Measurements from ENCODE around the gene ADGRG3. TPM values are rescaled to one million over a fixed set of nuclear protein-coding genes. Genes with fewer than 3 reads are reported as not detected.
"Not testable (repeated sequence)": the region's sequence is repeated elsewhere in the genome, so short reads cannot be mapped to it uniquely, and the experiment has no call there.

Gene ADGRG3
- polyA plus RNA-seq, 3 donors: 0.24 to 0.51 TPM; not detected in 1

DNA sequence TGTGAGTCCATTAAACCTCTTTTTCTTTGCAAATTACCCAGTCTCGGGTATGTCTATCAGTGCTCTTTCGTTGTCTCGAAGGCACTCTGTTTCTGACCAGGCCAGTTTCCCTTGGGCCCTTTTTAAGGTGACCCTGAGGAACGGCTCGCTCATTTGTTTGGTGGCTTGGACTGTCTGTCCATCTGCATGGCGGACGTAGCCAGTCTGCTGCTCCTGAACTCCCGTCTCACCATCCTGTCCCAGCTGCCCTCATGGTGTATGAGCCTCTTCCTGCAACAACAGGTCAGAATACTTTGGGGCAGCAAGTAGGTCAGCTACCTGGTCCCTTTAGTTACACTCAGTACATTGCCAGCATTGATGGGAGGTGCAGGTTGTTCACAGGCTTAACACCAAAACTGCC lies 45.5 kb downstream of the ADGRG3 start:
- no peak for DNase-seq

- no peak for DNase-seq
These were observed 45.9 kb downstream of the ADGRG3 start for GRCh38 chr16:57714047-57714446.

GRCh38 chr16:57720142-57720575 lies 52.1 kb downstream of the ADGRG3 start:
- no peak for DNase-seq

DNA sequence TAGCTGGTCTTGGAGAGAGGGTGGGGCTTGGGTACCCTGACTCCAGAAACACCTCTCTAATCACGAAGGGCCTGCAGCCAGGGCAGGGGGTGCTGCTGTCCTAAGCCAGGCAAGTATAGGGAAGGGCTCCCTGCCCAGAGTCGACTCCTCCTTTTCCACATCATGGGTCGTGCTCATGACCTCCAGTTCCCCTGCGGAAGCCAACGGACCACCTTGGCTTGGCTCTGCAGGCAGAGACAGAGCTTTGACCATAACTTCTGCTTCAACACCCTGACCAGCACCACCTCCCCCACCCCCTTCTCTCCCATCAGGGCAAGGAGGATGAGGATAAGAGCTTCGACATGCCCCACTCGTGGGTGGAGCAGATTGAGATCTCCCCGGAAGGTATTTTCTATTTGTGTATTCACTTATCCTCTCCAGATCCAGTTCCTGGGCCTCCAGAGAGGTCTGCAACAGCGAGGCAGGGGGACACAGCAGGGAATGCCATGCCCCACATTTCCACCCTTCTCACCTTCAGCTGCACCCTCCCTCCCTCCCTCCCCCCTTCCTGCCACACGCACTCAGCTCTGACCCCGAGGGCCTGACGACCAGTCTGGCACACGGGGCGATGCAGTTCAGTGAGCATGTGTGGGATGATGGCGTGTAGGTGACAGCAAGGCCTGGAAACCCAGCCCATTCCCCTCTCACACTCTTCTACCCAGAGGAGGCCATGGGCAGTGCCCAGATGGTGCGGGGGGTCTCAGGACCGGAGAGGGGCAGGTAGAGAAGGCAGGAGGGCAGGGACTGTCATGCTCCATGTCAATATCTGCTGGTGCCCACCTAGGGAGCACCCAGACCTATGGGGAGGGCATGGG lies 53.5 kb downstream of the ADGRG3 start:
- peak; percentile 27 for DNase-seq

GRCh38 chr16:57722210-57722499 lies 54.0 kb downstream of the ADGRG3 start:
- no peak for DNase-seq

DNA sequence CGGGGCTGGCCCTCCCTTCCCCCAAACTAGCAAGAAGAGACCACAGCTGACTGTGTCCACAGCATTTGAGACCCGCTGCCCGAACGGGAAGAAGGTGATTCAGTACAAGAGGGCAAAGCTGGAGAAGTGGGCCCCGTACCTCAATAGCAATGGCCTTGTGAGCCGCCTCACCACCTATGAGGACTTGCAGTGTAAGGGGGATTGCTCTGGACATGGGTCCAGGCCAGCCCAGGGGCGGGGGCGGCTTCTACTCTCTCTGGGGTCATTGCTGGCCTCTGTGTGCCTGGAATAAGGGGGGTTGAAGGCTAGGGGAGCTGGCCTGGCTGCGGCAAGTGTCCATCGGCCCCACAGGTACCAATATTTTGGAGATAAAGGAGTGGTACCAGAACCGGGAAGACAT lies 54.5 kb downstream of the ADGRG3 start:
- no peak for DNase-seq

DNA sequence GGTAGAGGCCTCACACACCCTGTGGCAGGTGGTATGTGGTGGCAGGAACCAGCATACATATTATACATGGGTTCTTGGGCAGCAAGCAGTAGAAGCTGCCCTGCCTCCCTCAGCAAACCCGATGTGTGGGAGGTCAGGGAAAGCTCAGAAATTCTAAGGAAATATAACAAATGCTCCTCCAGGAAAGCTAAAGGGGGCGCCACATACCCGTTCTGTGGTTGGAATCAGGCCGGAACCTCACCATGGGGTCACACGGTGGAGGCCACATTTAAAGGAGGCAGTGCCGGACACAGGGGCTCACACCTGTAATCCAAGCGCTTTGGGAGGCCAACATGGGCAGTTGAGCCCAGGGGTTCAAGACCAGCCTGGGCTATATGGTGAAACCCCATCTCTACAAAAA lies 55.1 kb downstream of the ADGRG3 start:
- DNase-seq: no peak

DNA sequence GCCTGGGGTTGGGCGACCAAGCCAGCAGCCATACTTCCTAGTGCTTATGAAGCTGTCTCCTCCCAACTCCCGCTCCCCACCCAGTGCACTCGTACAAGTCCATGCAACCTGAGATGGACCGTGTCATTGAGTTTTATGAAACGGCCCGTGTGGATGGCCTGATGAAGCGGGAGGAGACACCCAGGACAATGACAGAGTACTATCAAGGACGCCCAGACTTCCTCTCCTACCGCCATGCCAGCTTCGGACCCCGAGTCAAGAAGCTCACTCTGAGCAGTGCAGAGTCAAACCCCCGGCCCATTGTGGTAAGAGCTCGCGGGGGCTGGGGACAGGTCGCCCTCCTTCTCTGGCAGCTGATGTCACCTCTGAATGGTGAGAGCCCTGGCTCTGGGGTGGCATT lies 56.4 kb downstream of the ADGRG3 start:
- no peak for DNase-seq

DNA sequence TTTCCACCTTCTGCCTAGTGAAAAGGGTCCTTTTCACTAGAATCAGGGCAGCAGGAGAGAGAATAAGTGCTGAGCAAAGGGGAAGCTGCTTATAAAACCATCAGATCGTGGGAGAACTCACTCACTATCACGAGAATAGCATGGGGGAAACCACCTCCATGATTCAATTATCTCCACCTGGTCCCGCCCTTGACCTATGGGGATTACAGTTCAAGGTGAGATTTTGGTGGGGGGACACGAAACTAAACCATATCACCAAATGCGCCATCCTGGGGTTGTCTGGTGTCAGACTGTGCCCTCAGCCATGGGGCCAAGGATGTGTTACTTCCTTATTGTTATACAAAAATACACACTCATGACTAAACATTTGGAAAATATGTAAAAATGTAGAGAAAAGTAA lies 57.0 kb downstream of the ADGRG3 start:
- no peak for DNase-seq

DNA sequence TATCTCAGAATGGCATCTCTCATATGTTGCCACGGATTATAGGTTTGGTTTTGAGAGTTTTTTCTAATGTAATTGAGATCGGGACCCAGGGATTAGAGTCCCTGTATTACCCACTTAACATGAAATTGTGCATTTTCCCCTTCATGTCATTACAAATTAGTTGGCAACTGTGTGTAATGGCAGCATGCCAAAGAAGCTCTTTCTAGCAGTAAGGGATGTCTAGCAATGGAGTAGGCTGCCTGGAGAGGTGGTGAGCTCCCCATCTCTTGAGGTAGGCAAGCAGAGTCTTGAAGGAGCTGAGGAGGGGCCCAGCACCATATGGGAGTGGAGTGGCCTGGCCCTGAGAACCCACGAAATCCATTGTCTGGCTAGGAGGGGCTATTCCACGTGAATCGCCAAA lies 57.4 kb downstream of the ADGRG3 start:
- no peak for DNase-seq

DNA sequence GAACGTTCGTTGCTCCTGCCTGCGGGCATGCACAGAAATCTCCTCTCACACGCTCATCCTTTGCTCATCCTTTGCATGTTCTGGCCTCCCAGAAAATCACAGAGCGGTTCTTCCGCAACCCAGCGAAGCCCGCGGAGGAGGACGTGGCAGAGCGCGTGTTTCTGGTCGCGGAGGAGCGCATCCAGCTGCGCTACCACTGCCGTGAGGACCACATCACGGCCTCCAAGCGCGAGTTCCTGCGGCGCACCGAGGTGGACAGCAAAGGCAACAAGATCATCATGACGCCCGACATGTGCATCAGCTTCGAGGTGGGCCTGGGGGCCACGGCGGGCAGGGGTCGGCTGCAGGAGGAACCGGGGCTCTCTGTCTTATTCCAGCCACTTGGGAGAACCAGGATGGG lies 57.9 kb downstream of the ADGRG3 start:
- DNase-seq: no peak

DNA sequence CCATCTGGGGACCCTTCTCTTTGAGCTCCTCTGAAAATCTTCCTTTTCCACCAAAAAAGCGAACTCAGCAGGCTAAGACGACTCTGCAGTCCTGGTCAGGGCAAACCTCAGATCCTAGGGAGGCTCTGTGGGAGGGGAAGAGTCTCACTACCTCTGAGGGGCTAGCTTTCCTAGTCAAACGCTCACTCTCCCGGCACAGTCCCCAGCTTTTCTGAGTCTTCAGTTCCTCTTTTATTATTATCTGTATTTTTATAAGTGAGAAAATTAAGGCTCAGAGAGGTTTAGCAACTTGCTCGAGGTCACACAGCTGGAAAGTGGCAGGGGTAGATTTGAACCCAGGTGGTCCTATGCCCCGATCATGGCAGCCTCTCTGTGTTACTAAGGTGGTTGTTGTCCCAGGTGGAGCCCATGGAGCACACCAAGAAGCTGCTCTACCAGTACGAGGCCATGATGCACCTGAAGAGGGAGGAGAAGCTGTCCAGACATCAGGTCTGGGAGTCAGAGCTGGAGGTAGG lies 58.4 kb downstream of the ADGRG3 start:
- DNase-seq: no peak

DNA sequence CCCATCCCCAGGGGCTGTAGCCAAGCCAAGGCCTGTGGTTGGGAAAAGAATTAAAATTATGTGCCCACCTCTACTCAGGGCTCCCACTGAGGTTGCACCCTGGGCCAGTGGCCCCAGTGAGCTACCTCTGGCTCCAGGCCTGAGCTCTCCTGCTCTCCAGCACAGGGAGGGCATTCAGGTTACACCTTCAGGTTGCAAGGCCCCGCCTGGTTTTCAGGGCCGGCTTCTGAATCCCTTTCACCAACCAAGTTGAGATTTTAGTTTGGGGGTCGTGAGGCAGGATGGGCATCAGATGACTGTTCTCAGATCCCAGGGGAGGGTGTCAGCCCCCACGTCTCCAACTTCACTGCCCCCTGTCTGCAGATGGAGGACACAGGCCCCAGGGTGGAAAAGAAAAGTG lies 59.5 kb downstream of the ADGRG3 start:
- DNase-seq: no peak

DNA sequence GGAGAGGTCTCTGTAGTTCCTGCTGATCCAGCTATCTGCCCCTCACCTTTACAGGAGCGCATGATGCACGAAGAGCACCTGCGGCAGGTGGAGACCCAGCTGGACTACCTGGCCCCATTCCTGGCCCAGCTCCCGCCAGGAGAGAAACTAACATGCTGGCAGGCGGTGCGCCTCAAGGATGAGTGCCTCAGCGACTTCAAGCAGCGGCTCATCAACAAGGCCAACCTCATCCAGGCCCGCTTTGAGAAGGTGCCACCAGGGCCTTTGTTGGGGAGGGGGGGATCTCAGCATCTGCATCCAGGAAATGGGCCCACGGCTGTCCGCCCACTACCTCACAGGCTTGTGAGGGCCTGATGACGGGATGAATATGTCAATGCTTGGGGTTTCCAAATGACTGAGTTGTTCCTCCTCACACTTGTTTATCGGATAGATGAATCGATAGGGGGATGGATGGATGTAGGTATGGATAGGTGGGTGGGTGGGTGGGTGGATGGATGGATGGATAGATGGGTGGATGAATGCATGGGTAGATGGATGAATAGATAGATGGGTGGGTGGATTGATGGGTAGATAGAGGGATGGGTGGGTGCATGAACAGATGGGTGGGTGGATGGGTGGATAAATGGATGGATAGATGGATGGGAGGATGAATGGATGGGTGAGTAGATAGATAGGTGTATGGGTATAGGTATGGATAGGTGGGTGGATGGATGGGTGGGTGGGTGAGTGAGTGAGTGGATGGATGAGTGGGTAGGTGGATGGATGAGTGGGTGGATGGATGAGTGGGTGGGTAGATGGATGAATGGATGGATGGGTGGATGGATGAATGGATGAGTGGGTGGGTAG lies 60.5 kb downstream of the ADGRG3 start:
- no peak for DNase-seq

DNA sequence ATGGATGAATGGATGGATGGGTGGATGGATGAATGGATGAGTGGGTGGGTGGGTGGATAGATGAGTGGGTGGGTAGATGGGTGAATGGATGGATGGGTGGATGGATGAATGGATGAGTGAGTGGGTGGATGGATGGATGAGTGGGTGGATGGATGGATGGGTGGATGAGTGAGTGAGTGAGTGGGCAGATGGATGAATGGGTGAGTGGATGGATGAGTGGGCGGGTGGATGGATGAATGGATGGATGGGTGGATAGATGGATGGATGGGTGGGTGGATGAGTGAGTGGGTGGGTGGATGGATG lies 61.0 kb downstream of the ADGRG3 start:
- DNase-seq: no peak

- not testable (repeated sequence) for DNase-seq
These were observed 61.7 kb downstream of the ADGRG3 start for GRCh38 chr16:57729852-57730251.

GRCh38 chr16:57730771-57731730 lies 62.9 kb downstream of the ADGRG3 start:
- no peak for DNase-seq

DNA sequence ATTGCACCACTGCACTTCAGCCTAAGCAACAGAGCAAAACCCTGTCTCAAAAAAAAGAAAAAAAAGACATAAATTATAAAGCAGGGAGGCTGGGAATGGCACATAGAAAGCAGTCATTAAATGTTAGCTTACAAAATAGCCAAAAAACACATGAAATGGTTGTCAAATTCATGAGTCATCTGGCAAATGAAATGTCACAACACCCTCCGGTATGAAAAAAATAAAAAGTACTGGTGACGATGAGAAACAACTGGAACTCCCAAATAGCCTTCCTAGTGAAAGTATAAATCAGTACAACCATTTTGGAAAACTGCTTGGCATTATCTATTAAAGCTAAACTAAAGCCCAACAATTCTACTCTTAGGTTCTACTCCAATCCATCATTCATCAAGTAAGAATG lies 63.9 kb downstream of the ADGRG3 start:
- no peak for DNase-seq

GRCh38 chr16:57732714-57733113 lies 64.6 kb downstream of the ADGRG3 start:
- no peak for DNase-seq

GRCh38 chr16:57734308-57734924 lies 66.3 kb downstream of the ADGRG3 start:
- DNase-seq: no peak

DNA sequence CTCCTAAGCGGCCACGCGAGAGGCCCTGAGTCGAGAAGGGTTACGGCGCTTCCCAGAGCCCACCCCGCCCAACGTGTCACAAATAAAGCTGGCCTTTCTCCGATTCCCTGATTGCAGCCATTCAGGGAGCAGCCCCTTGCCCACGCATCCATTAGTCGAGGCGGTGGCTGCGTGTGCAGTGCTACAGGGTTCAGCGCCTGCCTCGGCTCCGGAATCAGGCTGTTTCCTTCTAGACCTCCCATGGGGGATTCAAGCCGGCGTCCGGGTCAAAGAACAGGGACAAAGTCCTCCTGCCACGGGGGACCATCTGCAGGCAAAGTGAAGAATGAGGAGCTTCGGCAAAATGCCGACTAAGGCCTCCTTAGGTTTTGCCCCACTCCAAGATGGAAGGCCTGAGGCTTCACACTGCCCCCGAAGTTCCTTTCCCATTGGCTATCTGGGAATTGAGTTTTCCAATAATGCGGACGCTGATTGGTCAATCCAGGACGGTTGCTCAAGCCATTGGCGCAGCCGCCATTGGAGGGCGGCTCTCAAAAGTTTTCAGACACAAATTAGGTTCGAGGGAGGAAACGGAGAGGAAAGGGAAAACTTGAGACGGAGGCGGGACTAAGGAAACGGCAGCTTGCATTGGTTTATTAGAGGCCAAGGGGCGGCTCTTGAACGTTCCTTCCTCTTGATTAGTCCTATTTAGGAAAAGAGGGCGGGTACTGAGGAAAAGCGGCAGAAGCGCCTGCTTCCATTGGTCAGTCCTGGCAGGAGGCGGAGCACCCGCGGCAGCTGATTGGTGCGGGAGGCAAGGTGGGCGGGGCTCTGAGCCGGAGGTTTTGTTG lies 67.0 kb downstream of the ADGRG3 start:
- peak; percentile 100 for DNase-seq

All from renal pelvis (tissue), 4 donors.